ENCODE results near the gene SLC9A8.
"Not testable (repeated sequence)": the region's sequence is repeated elsewhere in the genome, so short reads cannot be mapped to it uniquely, and the experiment has no call there.

DNA sequence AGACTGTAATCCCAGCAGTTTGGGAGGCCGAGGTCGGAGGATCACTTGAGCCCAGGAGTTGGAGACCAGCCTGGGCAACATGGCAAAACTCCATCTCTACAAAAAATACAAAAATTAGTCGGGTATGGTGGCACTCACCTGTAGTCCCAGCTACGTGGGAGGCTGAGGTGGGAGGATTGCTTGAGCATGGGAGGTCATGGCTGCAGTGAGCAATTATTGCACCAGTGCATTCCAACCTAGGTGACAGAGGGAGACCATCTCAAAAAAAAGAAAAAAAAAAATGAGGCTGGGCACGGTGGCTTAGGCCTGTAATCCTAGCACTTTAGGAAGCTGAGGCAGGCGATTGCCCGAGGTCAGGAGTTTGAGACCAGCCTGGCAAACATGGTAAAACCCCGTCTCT lies 38.4 kb upstream of the SLC9A8 start:
- not testable (repeated sequence) for TF ChIP-seq CTCF (IDR thresholded peaks at IDR 0.05); ZFP36 (IDR thresholded peaks at IDR 0.05; ENCODE audit: borderline replicate concordance, partially characterized antibody); POLR2AphosphoS2 (conservative IDR thresholded peaks at IDR 0.05; ENCODE audit: low read length); RAD21 (conservative IDR thresholded peaks at IDR 0.05 in 1 of 2, IDR thresholded peaks at IDR 0.05 in 1 of 2)
- TF ChIP-seq, protein P1, sequence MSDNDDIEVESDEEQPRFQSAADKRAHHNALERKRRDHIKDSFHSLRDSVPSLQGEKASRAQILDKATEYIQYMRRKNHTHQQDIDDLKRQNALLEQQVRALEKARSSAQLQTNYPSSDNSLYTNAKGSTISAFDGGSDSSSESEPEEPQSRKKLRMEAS (IDR thresholded peaks at IDR 0.05): not testable (repeated sequence)
